ENCODE measurements around the gene HAUS6. TPM values are rescaled to one million over a fixed set of nuclear protein-coding genes. Genes with fewer than 3 reads are reported as not detected.

The HAUS6 gene
- polyA plus RNA-seq, 1 donor (not counting 4 experiments of a cell fraction or from before 2014, with no cell fraction given): 15.7 TPM

GRCh38 chr9:19136129-19136528, 33.4 kb upstream of the HAUS6 start:
- Histone ChIP-seq H4K20me1 (ENCODE audit: control insufficient read depth, extremely low read depth, insufficient read depth, low read length) (no peaks in the 10 kb centered on the region), H3K27ac (ENCODE audit: control insufficient read depth, insufficient read depth, low read length) (no peak overlapping the region), H3K79me2 (ENCODE audit: control insufficient read depth, insufficient read depth, low read length) (no peaks in the 10 kb centered on the region), H3K4me2 (ENCODE audit: control insufficient read depth, extremely low read depth, insufficient read depth, low read depth, low read length) (no peak overlapping the region), H3K4me1 (ENCODE audit: control insufficient read depth, extremely low read depth, insufficient read depth, low read length) (peaks cover 3% of the 10 kb centered on the region), H3K36me3 (ENCODE audit: control insufficient read depth in 2 of 2, extremely low read depth in 1 of 2, insufficient read depth in 2 of 2, low read length in 2 of 2) (no peaks in the 10 kb centered on the region), H3K9ac (ENCODE audit: control insufficient read depth, extremely low read depth, insufficient read depth, low read length) (no peak overlapping the region), H3K4me3 (ENCODE audit: control insufficient read depth in 2 of 3, extremely low read depth in 1 of 3, insufficient read depth in 2 of 3, low read depth in 1 of 3, low read length in 3 of 3) (no peak overlapping the region), H3K9me1 (ENCODE audit: control insufficient read depth, extremely low read depth, insufficient read depth, low read length) (no peaks in the 10 kb centered on the region), H2AFZ (ENCODE audit: control insufficient read depth, low read length) (no peak overlapping the region), H3K27me3 (ENCODE audit: control insufficient read depth, extremely low read depth, insufficient read depth, low read length) (no peaks in the 10 kb centered on the region), H3K9me3 (ENCODE audit: control insufficient read depth, low read depth, low read length) (no peaks in the 10 kb centered on the region)
- dilution Hi-C loops (cut with MboI; ENCODE audit: extremely low pct_ligation_motif_present, low sequenced_read_pairs): no loop called here
- DNase-seq (ENCODE audit: low read depth, low spot score): no peak
- FAIRE-seq: no peak
- TF ChIP-seq EZH2 (IDR thresholded peaks at IDR 0.05; ENCODE audit: low read length): no peak
- no peak for TF ChIP-seq CTCF (optimal IDR thresholded peaks at IDR 0.05 in 1 of 3, IDR thresholded peaks at IDR 0.05 in 1 of 3, conservative IDR thresholded peaks at IDR 0.05 in 1 of 3; ENCODE audit: extremely low read depth in 1 of 3, insufficient read depth in 2 of 3, low read length in 3 of 3)

GRCh38 chr9:19133549-19134345, 31.0 kb upstream of the HAUS6 start:
- TF ChIP-seq CTCF (optimal IDR thresholded peaks at IDR 0.05 in 1 of 3, IDR thresholded peaks at IDR 0.05 in 1 of 3, conservative IDR thresholded peaks at IDR 0.05 in 1 of 3; ENCODE audit: extremely low read depth in 1 of 3, insufficient read depth in 2 of 3, low read length in 3 of 3): no peak
- no peak for TF ChIP-seq EZH2 (IDR thresholded peaks at IDR 0.05; ENCODE audit: low read length)
- Histone ChIP-seq H3K4me1 (ENCODE audit: control insufficient read depth, extremely low read depth, insufficient read depth, low read length) (peaks cover 17% of the 10 kb centered on the region), H3K27me3 (ENCODE audit: control insufficient read depth, extremely low read depth, insufficient read depth, low read length) (no peaks in the 10 kb centered on the region), H3K4me3 (ENCODE audit: control insufficient read depth in 2 of 3, extremely low read depth in 1 of 3, insufficient read depth in 2 of 3, low read depth in 1 of 3, low read length in 3 of 3) (no peak overlapping the region), H3K79me2 (ENCODE audit: control insufficient read depth, insufficient read depth, low read length) (no peaks in the 10 kb centered on the region), H3K27ac (ENCODE audit: control insufficient read depth, insufficient read depth, low read length) (no peak overlapping the region), H3K4me2 (ENCODE audit: control insufficient read depth, extremely low read depth, insufficient read depth, low read depth, low read length) (no peak overlapping the region), H3K9me1 (ENCODE audit: control insufficient read depth, extremely low read depth, insufficient read depth, low read length) (no peaks in the 10 kb centered on the region), H3K36me3 (ENCODE audit: control insufficient read depth in 2 of 2, extremely low read depth in 1 of 2, insufficient read depth in 2 of 2, low read length in 2 of 2) (no peaks in the 10 kb centered on the region), H2AFZ (ENCODE audit: control insufficient read depth, low read length) (no peak overlapping the region), H3K9me3 (ENCODE audit: control insufficient read depth, low read depth, low read length) (no peaks in the 10 kb centered on the region), H4K20me1 (ENCODE audit: control insufficient read depth, extremely low read depth, insufficient read depth, low read length) (no peaks in the 10 kb centered on the region), H3K9ac (ENCODE audit: control insufficient read depth, extremely low read depth, insufficient read depth, low read length) (no peak overlapping the region)
- dilution Hi-C loops (cut with MboI; ENCODE audit: extremely low pct_ligation_motif_present, low sequenced_read_pairs): no loop called here
- no peak for FAIRE-seq
- DNase-seq (ENCODE audit: low read depth, low spot score): no peak

Data from keratinocyte (primary cell).